ENCODE results near the gene CEBPA.

- no peak for TF ChIP-seq POLR2A (IDR thresholded peaks at IDR 0.05; ENCODE audit: low read depth, low read length)
- TF ChIP-seq TAF1 (IDR thresholded peaks at IDR 0.05; ENCODE audit: borderline replicate concordance, low read depth, low read length), result no peak
These were observed 1.5 kb downstream of the CEBPA start for GRCh38 chr19:33300894-33301143.

All from GM12892 (cell line).